ENCODE results near the gene PDE3A.
"Not testable (repeated sequence)": the region's sequence is repeated elsewhere in the genome, so short reads cannot be mapped to it uniquely, and the experiment has no call there.

The PDE3A gene

DNA sequence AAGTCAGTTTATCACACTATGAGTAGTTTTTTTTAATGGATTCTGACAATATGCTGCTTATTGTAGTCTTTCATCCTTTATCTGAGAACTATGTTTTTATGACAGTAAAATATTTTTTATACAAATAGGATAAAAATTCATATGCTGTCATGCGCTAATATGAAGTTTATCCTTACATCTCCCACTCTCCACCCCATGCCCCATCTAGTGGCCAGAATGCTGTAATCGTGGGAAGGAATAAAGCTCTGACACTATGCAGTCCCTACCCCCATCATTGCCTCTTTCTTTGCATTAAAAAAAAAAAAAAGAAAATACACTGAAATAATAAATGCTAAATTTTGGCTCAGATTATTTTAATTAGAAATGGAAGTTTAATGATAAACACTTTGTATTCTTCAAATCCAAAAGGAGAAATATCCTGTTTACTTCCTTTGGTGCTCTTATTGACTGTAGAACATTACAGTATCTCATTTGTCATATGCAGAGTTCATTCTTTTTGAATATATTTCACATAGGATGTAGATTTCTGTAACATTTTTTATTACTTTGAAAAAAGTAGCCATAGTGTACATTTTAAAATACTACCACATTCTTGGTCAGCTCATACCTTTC is 180.9 kb downstream of the PDE3A start:
- H3K27me3 ChIP-seq (replicated peaks; ENCODE audit: control insufficient read depth, insufficient read depth, low read length), result no peaks in the 10 kb centered on the region
- no peak overlapping the region for H3K4me3 ChIP-seq (replicated peaks; ENCODE audit: low read depth, low read length)
- TF ChIP-seq, protein P1, sequence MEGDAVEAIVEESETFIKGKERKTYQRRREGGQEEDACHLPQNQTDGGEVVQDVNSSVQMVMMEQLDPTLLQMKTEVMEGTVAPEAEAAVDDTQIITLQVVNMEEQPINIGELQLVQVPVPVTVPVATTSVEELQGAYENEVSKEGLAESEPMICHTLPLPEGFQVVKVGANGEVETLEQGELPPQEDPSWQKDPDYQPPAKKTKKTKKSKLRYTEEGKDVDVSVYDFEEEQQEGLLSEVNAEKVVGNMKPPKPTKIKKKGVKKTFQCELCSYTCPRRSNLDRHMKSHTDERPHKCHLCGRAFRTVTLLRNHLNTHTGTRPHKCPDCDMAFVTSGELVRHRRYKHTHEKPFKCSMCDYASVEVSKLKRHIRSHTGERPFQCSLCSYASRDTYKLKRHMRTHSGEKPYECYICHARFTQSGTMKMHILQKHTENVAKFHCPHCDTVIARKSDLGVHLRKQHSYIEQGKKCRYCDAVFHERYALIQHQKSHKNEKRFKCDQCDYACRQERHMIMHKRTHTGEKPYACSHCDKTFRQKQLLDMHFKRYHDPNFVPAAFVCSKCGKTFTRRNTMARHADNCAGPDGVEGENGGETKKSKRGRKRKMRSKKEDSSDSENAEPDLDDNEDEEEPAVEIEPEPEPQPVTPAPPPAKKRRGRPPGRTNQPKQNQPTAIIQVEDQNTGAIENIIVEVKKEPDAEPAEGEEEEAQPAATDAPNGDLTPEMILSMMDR (IDR thresholded peaks at IDR 0.05; ENCODE audit: insufficient read depth, low read length, poor library complexity, severe bottlenecking), result peak; percentile 26
- DNase-seq (ENCODE audit: extremely low read depth, insufficient read length), result no peak
- no peaks in the 10 kb centered on the region for H3K36me3 ChIP-seq (ENCODE audit: control insufficient read depth, insufficient read depth, low read length)

DNA sequence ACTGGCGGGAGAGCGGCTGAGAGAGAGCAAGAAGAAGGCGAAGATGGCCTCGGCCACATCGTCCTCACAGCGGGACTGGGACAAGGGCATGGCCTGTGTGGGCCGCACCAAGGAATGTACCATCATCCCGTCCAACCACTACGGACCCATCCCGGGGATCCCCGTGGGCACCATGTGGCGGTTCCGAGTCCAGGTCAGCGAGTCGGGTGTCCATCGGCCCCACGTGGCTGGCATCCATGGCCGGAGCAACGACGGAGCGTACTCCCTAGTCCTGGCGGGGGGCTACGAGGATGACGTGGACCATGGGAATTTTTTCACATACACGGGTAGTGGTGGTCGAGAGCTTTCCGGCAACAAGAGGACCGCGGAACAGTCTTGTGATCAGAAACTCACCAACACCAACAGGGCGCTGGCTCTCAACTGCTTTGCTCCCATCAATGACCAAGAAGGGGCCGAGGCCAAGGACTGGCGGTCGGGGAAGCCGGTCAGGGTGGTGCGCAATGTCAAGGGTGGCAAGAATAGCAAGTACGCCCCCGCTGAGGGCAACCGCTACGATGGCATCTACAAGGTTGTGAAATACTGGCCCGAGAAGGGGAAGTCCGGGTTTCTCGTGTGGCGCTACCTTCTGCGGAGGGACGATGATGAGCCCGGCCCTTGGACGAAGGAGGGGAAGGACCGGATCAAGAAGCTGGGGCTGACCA is 183.6 kb downstream of the PDE3A start:
- DNase-seq (ENCODE audit: extremely low read depth, insufficient read length); H3K27me3 ChIP-seq (replicated peaks; ENCODE audit: control insufficient read depth, insufficient read depth, low read length); H3K4me3 ChIP-seq (replicated peaks; ENCODE audit: low read depth, low read length); H3K36me3 ChIP-seq (ENCODE audit: control insufficient read depth, insufficient read depth, low read length): not testable (repeated sequence)

DNA sequence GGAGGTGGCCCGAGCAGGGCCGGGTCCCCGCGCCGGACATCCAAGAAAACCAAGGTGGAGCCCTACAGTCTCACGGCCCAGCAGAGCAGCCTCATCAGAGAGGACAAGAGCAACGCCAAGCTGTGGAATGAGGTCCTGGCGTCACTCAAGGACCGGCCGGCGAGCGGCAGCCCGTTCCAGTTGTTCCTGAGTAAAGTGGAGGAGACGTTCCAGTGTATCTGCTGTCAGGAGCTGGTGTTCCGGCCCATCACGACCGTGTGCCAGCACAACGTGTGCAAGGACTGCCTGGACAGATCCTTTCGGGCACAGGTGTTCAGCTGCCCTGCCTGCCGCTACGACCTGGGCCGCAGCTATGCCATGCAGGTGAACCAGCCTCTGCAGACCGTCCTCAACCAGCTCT is 184.2 kb downstream of the PDE3A start:
- not testable (repeated sequence) for H3K27me3 ChIP-seq (replicated peaks; ENCODE audit: control insufficient read depth, insufficient read depth, low read length); H3K36me3 ChIP-seq (ENCODE audit: control insufficient read depth, insufficient read depth, low read length); DNase-seq (ENCODE audit: extremely low read depth, insufficient read length); H3K4me3 ChIP-seq (replicated peaks; ENCODE audit: low read depth, low read length)

DNA sequence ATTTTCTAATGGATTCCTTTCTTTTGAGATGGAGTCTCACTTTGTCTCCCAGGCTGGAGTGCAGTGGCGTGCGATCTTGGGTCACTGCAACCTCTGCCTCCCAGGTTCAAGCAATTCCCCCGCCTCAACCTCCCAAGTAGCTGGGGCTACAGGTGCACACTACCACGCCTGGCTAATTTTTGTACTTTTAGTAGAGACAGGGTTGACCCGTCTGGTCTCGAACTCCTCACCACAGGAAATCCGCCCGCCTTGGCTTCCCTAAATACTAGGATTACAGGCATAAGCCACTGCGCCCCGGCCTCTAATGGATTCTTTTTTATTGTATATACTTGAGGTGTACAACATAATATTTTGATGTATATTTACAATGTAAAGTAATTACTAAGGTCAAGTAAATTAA is 186.7 kb downstream of the PDE3A start:
- no peaks in the 10 kb centered on the region for H3K27me3 ChIP-seq (replicated peaks; ENCODE audit: control insufficient read depth, insufficient read depth, low read length)
- DNase-seq (ENCODE audit: extremely low read depth, insufficient read length), result no peak
- H3K36me3 ChIP-seq (ENCODE audit: control insufficient read depth, insufficient read depth, low read length), result no peaks in the 10 kb centered on the region
- H3K4me3 ChIP-seq (replicated peaks; ENCODE audit: low read depth, low read length), result no peak overlapping the region
- TF ChIP-seq, protein P1 (IDR thresholded peaks at IDR 0.05; ENCODE audit: insufficient read depth, low read length, poor library complexity, severe bottlenecking), result no peak

DNA sequence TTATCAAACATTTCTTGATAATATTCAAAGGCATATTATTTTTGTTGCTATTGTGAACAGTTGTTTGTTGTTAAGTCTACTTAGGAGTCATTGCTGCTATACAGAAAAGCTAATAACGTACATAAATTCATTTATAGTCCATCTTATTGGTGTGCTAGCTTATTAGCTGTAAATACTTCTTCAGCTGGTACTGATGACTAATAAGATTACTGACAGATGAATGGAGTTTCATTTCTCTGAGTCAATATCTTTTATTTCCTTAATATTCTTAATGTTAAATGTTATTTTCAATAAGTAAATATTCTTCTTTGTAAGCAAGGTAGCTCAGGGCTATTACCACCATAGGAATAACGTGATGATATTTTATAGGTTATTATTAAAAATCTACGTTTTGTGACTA is 187.4 kb downstream of the PDE3A start:
- H3K27me3 ChIP-seq (replicated peaks; ENCODE audit: control insufficient read depth, insufficient read depth, low read length), result no peaks in the 10 kb centered on the region
- no peaks in the 10 kb centered on the region for H3K36me3 ChIP-seq (ENCODE audit: control insufficient read depth, insufficient read depth, low read length)
- TF ChIP-seq, protein P1 (IDR thresholded peaks at IDR 0.05; ENCODE audit: insufficient read depth, low read length, poor library complexity, severe bottlenecking), result no peak
- no peak overlapping the region for H3K4me3 ChIP-seq (replicated peaks; ENCODE audit: low read depth, low read length)
- no peak for DNase-seq (ENCODE audit: extremely low read depth, insufficient read length)

DNA sequence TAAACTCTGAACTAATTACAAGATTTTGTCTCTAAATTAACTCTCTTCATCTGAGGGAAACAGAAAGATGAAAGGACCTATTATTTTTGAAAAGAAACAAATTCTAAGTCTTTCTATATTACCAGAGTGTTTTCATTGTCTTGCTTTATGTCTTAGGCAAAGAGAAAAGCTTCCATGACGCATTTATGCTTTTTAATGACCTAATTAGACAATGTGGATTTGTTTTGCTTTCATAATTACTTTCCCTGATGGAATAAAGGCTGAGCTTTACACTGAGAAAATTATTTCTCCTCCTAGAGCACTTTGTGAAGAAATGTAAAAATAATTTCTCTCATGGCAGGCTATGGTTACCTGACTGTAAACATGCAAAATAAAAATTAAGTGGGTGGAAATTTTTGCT is 188.8 kb downstream of the PDE3A start:
- DNase-seq (ENCODE audit: extremely low read depth, insufficient read length), result no peak
- Histone ChIP-seq H3K27me3 (replicated peaks; ENCODE audit: control insufficient read depth, insufficient read depth, low read length) (no peaks in the 10 kb centered on the region), H3K4me3 (replicated peaks; ENCODE audit: low read depth, low read length) (no peak overlapping the region), H3K36me3 (ENCODE audit: control insufficient read depth, insufficient read depth, low read length) (no peaks in the 10 kb centered on the region)
- TF ChIP-seq, protein P1 (IDR thresholded peaks at IDR 0.05; ENCODE audit: insufficient read depth, low read length, poor library complexity, severe bottlenecking), result no peak
